Activated effector memory CD4-positive, alpha-beta T cell treated with Interleukin-2 at 50 U/mL for 16 hours (primary cell): ENCODE measurements around the gene CDC5L.

Experiments used
- DNase-seq: peaks from one replicate; pipeline ENCODE4 v3.0.0-alpha.2; 2020

The CDC5L gene

DNA sequence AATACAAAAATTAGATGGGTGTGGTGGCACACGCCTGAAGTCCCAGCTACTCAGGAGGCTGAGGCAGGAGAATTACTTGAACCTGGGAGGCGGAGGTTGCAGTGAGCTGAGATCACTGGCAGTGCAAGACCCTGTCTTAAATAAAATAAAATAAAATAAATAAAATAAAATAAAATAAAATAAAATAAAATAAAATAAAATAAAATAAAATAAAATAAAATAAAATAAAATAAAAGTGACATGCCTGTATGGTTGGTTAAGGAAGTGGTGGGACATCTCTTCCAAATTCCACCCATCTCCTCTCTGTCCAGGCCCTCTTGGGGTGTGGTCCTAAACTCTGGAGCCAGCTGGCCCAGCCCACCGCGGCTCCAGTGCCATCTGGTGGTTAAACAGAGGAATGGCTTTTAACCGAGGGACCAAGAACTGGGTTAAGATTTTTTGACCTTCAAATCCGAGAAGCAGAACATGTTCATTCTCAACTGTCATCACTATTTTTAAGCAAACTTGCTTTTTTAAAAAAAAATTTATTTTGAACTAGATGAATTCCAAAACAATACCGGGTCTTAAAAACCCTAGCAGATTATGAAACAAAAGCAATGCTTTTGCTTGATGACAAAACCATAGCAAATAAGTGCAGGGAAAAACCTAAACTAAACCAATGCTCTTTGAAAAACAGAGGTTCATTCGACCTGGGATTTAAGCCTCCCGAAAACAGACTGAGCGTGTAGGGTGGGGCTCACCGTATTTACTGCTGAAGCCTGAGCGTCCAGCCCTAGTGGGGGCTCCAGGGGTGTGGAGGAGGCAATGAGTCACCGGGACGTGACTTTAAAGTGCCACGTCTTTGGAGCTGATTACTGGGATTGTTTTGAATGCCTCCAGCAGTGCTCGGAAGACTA is 68.8 kb downstream of the CDC5L start:
- peak; percentile 9 for DNase-seq

DNA sequence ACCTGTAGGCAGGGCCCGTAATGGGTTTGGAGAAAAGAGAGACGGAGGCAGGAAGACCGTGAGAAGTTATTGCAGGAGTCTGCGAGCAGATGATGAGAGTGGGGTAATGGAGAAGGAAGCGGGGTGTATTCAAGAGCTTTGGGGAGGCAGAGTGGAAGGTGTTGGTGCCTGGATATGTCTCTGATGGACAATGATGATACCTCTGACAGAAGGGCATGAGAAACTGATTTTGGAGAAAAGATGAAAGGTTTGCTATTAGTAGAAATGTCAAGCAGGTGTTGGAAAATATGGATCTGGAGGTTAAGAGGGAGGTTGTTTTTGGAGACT is 69.4 kb downstream of the CDC5L start:
- no peak for DNase-seq

DNA sequence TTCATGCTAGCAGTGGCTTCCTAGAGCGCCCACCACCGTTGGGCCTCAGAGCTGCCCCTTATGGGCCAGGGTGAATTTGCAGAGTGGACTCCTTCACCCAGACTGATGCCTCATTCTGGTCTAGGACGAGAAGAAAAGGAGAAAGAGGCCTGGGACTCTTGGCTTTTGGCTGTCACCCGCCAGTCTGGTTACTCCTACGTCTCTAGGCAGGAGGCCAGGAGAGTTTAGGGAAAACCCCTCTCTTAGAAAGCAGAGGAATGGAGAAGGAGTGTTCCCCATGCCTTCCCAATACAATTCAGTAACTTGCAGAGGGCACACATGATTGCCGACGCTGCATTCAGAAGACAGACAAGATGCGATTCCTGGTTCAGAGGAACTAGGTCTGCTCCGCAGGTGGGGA is 70.1 kb downstream of the CDC5L start:
- DNase-seq: no peak

DNA sequence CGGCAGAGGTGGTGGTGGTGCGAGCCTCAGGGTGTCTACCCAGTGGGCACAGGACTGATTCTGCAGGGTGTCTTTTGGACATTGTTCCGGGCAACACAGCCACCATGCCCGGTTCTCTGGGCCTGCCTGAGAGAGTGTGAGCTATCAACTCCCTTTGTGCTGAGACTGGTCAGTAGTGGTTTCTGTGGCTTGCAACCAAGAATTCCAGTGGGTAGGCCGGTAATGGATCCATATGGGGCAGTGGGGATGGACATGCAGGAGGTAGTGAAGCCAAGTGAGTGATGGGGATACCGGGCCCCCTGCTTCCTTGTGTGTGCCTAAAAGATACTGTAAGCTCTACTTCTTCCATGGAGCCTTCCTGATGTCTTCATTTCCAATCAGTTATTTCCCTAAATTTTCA is 71.0 kb downstream of the CDC5L start:
- DNase-seq: no peak

DNA sequence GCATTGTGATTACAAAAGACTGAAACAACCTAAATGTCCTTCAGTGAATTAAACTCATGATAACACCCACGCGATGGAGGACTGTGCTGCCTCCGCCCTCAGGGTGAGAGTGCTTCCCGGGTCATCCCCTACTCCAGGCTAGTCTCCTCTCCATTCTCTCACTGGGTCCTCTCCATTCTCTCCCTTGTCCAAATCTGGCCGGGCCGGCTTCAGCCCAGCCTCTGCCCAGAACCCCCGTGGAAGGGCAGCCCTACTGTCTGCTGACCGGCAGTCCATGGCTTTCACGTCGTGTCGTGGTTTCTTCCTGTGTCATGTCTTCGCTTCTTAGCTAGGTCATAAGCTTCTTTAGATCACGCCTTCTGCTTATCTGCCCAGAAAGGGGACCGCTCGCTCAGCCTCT is 74.8 kb downstream of the CDC5L start:
- no peak for DNase-seq

DNA sequence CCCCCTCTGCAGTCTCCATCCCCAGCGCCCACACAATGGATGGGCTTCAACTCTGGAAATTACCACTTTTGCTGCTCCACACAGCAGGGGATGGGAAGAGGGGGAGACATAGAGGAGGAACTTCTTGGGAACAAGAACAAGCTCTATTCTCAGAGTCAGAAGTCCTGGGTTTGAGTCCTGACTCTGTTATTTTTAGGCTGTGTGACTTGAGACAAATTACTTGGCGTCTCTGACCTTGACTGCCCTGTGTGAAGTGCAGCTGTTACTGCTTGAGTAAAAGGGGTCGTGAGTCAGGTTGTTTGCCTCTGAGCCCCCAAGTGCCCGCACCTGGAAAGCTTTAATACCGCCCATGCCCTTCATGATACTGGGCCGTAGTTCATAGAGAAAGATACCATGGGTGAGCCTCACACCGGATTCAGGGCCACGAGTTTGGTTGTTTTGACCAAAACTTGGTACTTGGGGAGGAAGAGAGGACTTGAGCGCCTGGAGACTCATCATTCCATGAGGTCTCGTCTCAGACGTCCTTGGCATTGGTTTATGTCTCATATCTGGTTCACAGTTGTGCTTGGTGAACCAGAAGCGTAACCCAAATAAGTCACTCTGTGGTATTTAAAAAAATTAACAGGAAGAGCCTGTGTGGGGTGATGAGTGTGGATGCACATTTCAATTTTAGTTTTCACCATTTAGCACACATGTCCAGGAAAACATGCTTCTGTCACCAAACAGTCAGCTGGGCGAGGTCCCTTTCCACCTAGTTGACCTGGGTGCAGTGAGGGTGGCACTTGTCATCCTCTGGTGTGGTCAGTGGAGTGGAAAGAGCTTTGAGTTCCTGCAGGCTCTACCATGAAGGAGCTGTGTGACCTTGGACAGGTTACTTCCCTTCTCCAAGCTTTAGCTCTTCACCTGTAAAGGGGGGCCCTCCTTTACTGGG is 75.6 kb downstream of the CDC5L start:
- DNase-seq: no peak

DNA sequence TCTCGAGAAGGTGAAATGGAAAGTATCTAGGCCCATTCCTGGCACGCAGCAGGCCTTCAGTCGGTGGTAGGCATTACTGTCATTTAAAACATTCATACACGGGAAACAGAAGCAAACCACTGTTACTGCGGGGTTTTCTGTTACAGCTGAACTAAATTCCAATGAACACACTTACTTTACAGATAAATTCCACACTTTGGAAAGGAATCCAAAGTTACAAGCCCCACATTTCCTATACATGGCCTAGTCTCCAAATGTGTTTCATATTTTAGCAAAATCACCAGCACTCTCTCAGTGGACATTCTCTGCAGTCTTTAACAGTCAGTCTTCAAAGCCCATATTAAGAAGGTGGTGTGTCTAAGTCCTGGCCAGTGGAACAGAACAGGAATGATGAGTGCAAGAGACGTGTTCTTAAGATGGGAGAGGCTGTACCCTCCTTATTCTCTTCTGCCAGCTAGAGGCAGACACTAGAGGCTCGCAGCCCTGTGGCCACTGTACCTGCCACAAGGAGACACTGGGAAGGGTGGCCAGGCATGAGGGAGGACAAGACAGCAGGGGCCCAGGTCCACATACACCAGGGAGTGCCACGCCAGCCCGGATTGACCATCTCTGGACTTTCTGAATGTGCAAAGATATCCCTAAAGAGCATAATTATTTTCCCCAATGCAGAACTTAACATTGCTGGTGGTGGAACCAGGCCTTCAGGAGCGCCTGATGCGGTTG is 76.4 kb downstream of the CDC5L start:
- DNase-seq: no peak

DNA sequence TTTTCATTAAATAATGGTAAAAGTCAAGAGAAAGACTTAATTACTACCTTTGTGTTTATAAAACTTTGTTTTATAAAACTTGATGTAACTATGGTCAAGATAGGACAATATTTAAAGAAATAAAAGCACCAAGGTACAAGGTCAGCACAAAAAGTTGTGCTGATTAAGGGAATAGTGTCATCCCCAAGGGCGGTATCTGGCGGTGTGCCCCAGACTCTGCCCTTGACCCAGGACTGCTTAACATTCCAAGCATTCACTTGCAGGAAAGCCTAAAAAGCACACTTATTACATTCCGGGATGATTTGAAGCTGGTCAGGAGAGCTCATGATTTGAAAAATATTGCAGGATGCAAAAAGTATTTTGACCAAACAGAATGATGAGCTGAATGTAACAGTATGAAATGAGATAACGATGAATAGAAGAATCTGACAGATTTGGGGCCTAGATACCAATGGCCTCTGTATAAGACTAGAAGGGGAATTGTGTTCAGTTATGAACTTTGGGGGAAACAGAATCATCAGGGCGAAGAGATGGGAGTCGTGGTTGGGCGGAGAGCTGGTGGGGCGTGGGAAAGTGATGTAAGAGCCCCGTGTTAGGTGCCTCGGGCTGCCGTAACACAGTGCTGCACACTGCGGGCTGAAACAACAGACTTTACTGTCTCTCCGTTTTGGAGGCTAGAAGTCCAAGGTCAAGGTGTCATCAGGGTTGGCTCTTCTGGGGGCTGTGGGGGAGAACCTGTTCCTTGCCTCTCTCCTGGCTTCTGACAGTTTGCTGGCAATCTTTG is 77.2 kb downstream of the CDC5L start:
- no peak for DNase-seq

DNA sequence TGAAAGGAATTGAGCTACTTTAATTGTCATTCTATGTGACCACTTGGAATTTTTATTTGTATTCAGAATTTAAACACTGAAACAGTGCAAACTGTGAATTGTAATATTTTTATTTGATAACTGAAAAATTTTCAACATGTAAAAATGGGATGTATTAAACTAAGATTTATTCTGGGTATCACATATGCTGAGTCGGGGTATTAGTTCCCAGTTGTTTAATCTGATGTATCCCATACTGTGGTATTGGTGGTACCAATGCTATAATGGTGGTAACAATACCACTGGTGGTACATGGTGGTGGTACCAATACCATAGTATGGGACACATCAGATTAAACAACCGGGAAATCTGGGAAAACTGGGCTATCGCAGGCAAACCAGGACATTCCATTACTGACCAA is 79.4 kb downstream of the CDC5L start:
- no peak for DNase-seq

DNA sequence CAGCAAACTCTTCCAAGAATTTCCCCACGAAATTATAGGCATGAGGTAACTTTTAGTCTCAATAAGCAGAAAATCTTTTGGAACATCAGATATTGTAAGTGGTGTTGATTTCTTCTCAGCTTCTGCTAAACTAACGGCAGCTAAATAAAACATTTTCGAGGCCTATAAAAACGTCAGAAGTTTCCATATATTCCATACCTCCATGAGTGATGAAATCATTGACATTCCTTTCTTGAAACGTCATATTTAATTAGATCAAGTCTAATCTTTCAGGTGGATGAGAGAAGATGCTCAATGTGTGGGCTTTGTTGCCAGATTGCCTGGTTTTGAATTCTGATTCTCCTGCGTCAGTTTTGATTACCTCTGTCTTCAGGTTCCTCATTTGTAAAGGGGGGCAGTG is 81.3 kb downstream of the CDC5L start:
- no peak for DNase-seq

DNA sequence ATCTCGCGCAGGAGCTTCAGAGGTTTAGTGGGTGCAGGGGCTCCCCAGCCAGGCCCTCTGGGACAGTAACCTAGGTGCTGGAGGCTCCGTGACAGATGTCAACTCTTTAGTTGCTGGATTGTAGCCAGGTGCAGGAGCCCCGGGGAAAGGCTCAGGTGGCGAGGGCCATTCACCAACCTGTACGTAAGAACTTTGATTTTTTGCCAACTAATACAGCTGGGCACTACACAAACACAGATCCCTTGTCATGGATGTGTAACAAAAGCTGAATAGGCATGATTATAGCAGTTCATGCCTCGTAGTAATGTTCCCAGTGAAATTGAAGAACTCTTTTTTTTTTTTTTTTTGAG is 82.6 kb downstream of the CDC5L start:
- DNase-seq: no peak

DNA sequence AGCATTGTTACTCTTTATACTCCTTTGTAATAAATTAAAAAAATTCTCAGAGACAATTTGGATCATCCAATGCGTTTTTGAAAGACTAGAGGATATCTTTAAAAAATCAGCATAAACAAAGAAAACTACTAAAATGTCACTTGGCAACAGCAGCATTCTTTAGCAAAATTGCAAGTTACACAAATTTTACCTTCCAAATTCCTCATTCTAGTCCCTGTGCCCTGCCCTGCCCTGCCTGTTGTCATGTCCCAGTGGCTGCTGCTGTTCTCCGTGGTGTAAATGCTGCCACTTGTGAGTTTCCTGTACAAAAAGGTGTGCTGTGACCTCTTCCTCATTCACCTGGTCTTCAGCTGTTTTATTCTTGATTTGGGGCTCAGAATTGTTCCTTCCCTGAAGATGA is 83.2 kb downstream of the CDC5L start:
- DNase-seq: no peak

DNA sequence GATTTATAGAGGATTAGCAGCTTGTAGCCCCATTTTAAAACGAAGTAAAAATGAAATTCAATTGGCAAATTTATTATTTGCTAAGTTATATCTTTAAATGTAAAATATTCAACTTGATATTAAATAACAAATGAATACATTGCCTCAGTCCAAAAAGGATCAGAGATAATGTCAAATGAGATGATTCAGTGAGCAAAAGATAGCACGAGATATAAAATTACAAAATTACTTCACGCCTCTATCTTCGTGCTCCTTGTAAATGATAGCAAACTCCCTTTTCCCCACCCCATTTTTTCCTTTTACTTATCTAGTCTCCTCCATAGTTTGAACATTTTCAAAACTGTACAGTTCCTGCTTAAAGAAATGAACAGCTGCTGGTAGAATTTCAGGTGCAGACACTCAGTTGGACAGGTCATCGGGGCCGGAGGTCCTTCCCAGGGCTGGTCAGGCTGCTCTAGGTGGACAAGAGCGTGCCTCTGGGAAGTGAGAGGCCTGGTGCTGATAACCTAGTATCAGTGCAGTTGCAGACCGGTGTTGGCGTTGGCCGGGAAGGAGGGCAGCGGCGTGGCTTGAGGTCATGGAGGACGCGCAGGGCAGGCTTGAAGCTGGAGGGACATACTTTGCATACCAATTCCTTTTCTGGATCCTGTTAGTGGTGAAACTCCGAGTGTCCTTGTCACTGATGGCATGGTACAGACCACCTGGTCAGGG is 83.9 kb downstream of the CDC5L start:
- no peak for DNase-seq

DNA sequence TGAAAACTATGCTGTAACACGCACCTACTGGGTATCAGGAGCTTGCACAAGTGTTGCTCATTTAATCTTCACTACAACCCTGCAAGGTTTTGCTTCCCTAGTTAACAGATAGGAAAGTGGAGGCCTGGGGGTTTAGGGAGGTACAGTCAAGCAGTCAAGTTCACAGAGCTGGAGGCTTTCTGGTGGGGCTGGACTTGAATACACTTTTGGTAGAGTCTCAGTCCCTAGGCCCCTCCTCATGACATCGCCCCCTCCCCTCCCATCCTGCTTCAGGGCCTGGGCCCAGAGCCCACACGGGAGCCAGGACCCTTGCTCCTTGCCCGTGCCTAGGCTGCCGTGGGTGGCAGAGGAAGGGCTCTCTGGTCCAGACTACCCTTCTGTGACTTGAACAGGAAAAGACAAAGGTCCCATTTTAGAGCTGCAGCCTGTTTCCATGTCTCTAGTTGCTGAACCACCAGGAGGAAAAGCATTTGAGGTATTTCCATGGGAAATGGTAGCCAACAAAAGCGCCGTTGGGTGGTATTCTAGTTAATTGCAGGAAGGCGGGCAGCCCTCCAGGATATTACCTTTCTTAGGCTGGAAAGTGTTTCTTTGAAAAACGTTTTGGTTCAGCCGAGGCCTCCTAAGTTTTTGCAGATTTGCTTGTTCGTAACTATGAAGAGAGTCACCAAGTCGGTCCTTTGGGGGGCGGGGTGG is 84.9 kb downstream of the CDC5L start:
- no peak for DNase-seq

DNA sequence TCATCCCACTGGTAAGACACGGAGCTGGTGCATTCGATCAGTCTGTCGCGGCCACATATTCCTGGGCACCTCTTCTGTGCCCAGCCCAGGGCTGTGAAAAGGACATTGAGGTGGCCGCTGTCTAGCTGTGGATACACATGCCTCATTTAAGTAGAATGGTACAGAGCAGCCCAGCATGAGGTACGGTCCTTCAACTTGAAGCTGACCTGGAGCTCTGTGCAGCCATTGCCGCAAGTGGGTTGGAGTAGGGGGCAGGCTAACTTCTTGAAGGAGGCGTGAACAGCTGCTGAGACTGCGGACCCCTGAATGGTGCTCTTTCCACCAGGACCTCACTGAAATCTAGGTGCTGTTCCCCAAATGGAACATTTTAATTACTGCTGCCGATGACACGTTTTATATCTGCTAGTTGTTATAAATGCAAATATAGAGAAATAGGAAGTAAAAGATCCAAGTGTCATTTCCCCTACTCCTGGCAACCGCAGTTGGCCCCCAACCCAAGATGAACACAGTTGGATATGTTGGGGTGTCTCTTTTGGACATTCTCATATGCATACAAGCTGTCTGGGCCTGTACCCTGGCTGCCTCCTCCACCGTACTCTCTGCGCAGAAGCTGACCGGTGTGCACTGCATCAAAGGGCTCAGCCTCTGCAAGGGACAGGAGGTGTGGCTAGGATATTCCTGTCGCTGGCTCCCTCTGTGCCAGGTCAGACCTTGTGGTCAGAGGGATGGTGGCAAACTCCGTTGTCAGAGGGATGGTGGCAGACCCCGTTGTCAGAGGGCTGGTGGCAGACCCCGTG is 86.1 kb downstream of the CDC5L start:
- DNase-seq: no peak

DNA sequence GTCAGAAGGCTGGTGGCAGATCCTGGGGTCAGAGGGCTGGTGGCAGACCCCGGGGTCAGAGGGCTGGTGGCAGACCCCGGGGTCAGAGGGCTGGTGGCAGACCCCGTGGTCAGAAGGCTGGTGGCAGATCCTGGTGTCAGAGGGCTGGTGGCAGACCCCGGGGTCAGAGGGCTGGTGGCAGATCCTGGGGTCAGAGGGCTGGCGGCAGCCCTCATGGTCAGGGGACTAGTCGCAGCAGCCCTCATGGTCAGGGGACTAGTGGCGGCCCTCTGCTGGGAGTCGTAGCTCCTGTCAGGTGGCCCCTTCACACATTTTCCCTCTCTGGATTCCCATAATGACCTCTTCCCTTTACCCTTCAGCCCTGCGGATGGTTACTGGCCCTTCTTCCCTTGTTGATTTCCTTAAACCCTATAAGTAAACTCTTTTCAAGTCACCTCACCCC is 86.7 kb downstream of the CDC5L start:
- no peak for DNase-seq

DNA sequence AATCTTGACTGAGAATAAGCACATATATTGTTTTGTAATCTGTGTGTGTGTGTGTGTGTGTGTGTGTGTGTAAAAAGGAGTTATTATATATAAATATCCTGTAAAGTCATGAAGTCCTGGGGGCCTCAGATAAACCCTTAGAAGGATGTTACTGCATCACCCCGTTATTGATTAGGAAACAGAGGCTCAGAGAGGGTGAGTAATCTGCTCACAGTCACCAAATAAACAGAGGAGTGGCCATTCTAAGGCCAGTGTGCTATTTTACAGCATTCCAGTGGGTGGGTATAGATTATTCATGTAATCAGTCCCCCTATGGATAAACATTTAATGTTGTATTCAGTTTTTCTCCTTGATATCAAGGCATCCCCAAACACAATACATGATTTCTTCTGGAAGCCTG is 87.1 kb downstream of the CDC5L start:
- no peak for DNase-seq

DNA sequence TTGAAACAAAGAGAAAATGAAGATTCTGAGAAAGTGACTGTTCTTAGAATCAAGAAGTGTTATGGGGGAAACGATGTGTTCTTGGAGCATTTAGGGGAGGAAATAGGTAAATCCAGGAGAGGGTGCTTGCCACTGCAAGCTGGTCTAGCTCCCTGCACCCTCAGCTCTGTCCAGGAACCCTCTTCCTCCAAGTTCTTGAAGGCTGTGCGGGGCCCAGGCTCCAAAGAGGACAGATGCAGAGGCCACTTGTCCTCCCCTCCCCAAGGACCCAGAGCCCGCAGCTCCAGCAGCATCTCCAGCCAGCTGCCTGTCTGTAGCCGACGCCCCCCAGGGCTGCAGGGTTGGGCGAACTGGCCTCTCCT is 87.9 kb downstream of the CDC5L start:
- no peak for DNase-seq

DNA sequence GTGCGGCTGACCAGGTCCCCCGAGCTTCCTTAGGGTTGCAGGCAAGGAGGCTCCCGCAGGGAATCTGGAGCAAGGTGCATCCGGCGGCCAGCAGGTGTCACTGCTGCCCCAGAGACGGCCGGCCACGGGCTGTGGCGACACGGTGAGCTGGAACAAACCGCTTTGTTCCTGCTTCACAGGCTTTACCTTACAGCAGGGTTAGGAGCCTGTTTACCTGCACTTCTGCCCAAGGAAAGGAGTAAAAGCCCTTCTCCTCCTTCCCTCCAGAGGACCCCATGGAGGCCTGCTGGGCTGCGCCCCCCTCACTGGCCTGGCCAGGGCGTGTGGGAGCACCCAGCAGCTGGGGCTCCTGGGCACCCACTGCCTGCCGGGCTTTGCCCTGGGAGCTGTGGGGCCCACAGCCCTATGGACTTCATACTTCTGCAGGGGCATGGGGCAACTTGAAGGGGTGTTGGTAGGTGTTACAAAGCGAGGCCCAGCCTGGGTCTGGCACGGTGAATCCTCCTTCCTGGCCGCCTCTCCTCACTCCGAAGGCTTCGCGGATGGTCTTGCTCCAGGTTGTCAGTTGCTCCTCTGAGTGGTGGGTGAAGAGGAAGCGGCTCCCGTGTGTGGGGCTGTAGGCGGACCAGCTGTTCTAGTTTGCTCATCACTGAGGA is 88.4 kb downstream of the CDC5L start:
- peak; percentile 57 for DNase-seq

DNA sequence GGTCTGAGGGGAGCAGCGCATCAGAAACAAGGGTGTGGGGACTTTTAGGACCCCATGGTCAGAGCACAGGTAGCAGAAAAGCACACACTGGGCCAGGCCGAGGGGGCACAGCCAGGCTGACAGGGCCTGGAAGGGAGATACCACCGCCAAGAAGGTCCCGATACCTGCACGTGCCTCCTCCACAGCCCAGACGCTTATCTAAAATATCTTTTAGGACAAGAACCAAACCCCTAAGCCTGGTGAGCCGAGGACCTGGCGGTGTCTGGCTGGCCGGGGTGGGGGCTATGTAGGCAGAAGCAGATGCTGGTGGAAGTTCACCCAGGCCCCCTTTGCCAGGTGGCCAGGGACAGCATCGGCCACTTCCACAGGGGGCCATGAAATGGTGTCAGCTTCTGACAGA is 89.3 kb downstream of the CDC5L start:
- DNase-seq: no peak
